Stomach (tissue), 4 donors: ENCODE measurements around the gene AGTRAP.

Experiments
- POLR2A ChIP-seq, 4 donors: fragments of 450-650 bp; IDR thresholded peaks; one replicate each; pipeline ENCODE4 v1.6.1; 2016; ENCODE audit warnings: antibody characterized with exemption in 4 of 4, control low read depth in 2 of 4, mild to moderate bottlenecking in 1 of 4, moderate library complexity in 1 of 4
- TF ChIP-seq, protein P1 (sequence below), 7 experiments: fragments of 450-650 bp in 4 of 7; fragments of 200-600 bp in 3 of 7; sonication (generic) in 3 of 7; IDR thresholded peaks; one replicate each; pipeline ENCODE4 v1.5.1; 2016 to 2019; ENCODE audit warnings: antibody characterized with exemption in 7 of 7, control low read depth in 2 of 7, mild to moderate bottlenecking in 1 of 7

GRCh38 chr1:11787251-11787803 is 51.4 kb downstream of the AGTRAP start:
- TF ChIP-seq, protein P1, sequence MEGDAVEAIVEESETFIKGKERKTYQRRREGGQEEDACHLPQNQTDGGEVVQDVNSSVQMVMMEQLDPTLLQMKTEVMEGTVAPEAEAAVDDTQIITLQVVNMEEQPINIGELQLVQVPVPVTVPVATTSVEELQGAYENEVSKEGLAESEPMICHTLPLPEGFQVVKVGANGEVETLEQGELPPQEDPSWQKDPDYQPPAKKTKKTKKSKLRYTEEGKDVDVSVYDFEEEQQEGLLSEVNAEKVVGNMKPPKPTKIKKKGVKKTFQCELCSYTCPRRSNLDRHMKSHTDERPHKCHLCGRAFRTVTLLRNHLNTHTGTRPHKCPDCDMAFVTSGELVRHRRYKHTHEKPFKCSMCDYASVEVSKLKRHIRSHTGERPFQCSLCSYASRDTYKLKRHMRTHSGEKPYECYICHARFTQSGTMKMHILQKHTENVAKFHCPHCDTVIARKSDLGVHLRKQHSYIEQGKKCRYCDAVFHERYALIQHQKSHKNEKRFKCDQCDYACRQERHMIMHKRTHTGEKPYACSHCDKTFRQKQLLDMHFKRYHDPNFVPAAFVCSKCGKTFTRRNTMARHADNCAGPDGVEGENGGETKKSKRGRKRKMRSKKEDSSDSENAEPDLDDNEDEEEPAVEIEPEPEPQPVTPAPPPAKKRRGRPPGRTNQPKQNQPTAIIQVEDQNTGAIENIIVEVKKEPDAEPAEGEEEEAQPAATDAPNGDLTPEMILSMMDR (IDR thresholded peaks at IDR 0.05): no peak
- no peak for TF ChIP-seq POLR2A (IDR thresholded peaks at IDR 0.05)
